ENCODE results near the gene ENOX1. TPM values are rescaled to one million over a fixed set of nuclear protein-coding genes. Genes with fewer than 3 reads are reported as not detected.

Gene ENOX1
- total and polyA plus RNA-seq, 7 donors, result 0.34 to 7.1 (median 1.1) TPM

- Histone ChIP-seq H3K36me3 (ENCODE audit: insufficient read depth in 1 of 2, low read depth in 1 of 2) (no peaks in the 10 kb centered on the region), H3K4me1 (no peaks in the 10 kb centered on the region), H3K9me3 (no peaks in the 10 kb centered on the region), H3K27me3 (ENCODE audit: insufficient read depth in 3 of 3, low read length in 2 of 3) (no peaks in the 10 kb centered on the region), H3K4me3 (no peak overlapping the region), H3K27ac (no peak overlapping the region)
- TF ChIP-seq CTCF (IDR thresholded peaks at IDR 0.05), result no peak
- DNase-seq (no peak), ATAC-seq (no peak)
- intact Hi-C loops (cut with DNase I), result no loop called here
- 59 to 71% (median 60%) methylated on average over 3 of the region's 3 CpGs for WGBS, 3 donors
These were observed 26.5 kb downstream of the ENOX1 start for GRCh38 chr13:43760257-43760656.

GRCh38 chr13:43758834-43759233, 27.9 kb downstream of the ENOX1 start:
- Histone ChIP-seq H3K27ac (no peak overlapping the region), H3K4me3 (no peak overlapping the region), H3K9me3 (no peaks in the 10 kb centered on the region), H3K4me1 (no peaks in the 10 kb centered on the region), H3K27me3 (ENCODE audit: insufficient read depth in 3 of 3, low read length in 2 of 3) (no peaks in the 10 kb centered on the region), H3K36me3 (ENCODE audit: insufficient read depth in 1 of 2, low read depth in 1 of 2) (no peaks in the 10 kb centered on the region)
- intact Hi-C loops (cut with DNase I), result no loop called here
- ATAC-seq (no peak), DNase-seq (no peak)
- no peak for TF ChIP-seq CTCF (IDR thresholded peaks at IDR 0.05)
- WGBS, 3 donors, result 91 to 97% (median 94%) methylated on average over 1 of the region's 1 CpG

GRCh38 chr13:43757266-43757665, 29.5 kb downstream of the ENOX1 start:
- no peak for DNase-seq
- ATAC-seq, result no peak
- no peaks in the 10 kb centered on the region for H3K4me1 ChIP-seq
- WGBS, 3 donors, result 63 to 83% (median 65%) methylated on average over 1 of the region's 1 CpG
- intact Hi-C loops (cut with DNase I), result no loop called here
- no peak overlapping the region for H3K27ac ChIP-seq
- no peaks in the 10 kb centered on the region for H3K9me3 ChIP-seq
- TF ChIP-seq CTCF (IDR thresholded peaks at IDR 0.05), result no peak
- no peaks in the 10 kb centered on the region for H3K36me3 ChIP-seq (ENCODE audit: insufficient read depth in 1 of 2, low read depth in 1 of 2)
- H3K4me3 ChIP-seq, result no peak overlapping the region
- no peaks in the 10 kb centered on the region for H3K27me3 ChIP-seq (ENCODE audit: insufficient read depth in 3 of 3, low read length in 2 of 3)

GRCh38 chr13:43755844-43756243, 30.9 kb downstream of the ENOX1 start:
- no peak for ATAC-seq
- intact Hi-C loops (cut with DNase I), result no loop called here
- 59 to 79% (median 67%) methylated on average over 1 of the region's 1 CpG for whole genome bisulfite sequencing, 3 donors

More at GRCh38 chr13:43755844-43756243, 30.9 kb downstream of the ENOX1 start:
- H3K36me3 ChIP-seq (ENCODE audit: insufficient read depth in 1 of 2, low read depth in 1 of 2), result no peaks in the 10 kb centered on the region
- no peak overlapping the region for H3K4me3 ChIP-seq
- no peak overlapping the region for H3K27ac ChIP-seq
- H3K9me3 ChIP-seq, result no peaks in the 10 kb centered on the region
- no peaks in the 10 kb centered on the region for H3K27me3 ChIP-seq (ENCODE audit: insufficient read depth in 3 of 3, low read length in 2 of 3)
- no peak for TF ChIP-seq CTCF (IDR thresholded peaks at IDR 0.05)
- no peaks in the 10 kb centered on the region for H3K4me1 ChIP-seq
- no peak for DNase-seq
